Mesendoderm (in vitro differentiated cells): ENCODE measurements around the gene CARNS1.

ENCODE experiments used
- DNase-seq: peaks from one replicate; pipeline ENCODE4 v3.0.0; 2013
- H2AK5ac ChIP-seq: 2 replicates; pipeline ENCODE4 v1.6.1; 2013; ENCODE audit warnings: low read length, inconsistent platforms
- H2BK120ac ChIP-seq: 2 replicates; pipeline ENCODE4 v1.6.1; 2013; ENCODE audit warnings: low read depth, mild to moderate bottlenecking, low read length, moderate library complexity, mixed read lengths
- H2BK15ac ChIP-seq: replicated peaks from 2 replicates; pipeline ENCODE4 v1.6.1; 2013; ENCODE audit warnings: low read depth, mild to moderate bottlenecking, moderate library complexity
- H2BK5ac ChIP-seq: 2 replicates; pipeline ENCODE4 v1.6.1; 2013; ENCODE audit warnings: low read length, inconsistent platforms
- H3K18ac ChIP-seq: 2 replicates; pipeline ENCODE4 v1.6.1; 2013; ENCODE audit warnings: mild to moderate bottlenecking, low read length, mixed read lengths
- H3K23ac ChIP-seq: one replicate; pipeline ENCODE4 v1.6.1; 2013; ENCODE audit warnings: low read length
- H3K27ac ChIP-seq: 2 replicates; pipeline ENCODE4 v1.5.1; 2013; ENCODE audit warnings: low read depth, mild to moderate bottlenecking, inconsistent platforms, low read length, moderate library complexity
- H3K27me3 ChIP-seq: 2 replicates; pipeline ENCODE4 v1.6.1; 2013; ENCODE audit warnings: low read length, control low read depth, mild to moderate bottlenecking, inconsistent platforms; ENCODE audit not compliant: insufficient read depth, poor library complexity
- H3K36me3 ChIP-seq: 2 replicates; pipeline ENCODE4 v1.6.1; 2013; ENCODE audit warnings: low read length, inconsistent platforms; ENCODE audit not compliant: control insufficient read depth, insufficient read depth
- H3K4ac ChIP-seq: one replicate; pipeline ENCODE4 v1.6.1; 2013; ENCODE audit warnings: low read depth, mild to moderate bottlenecking, low read length, moderate library complexity
- H3K4me1 ChIP-seq: 2 replicates; pipeline ENCODE4 v1.6.1; 2013; ENCODE audit warnings: low read depth, low read length, inconsistent platforms; ENCODE audit not compliant: control insufficient read depth
- H3K4me2 ChIP-seq: 2 replicates; pipeline ENCODE4 v1.6.1; 2013; ENCODE audit warnings: low read length
- H3K4me3 ChIP-seq: 2 replicates; pipeline ENCODE4 v1.5.1; 2013; ENCODE audit warnings: mild to moderate bottlenecking, low read length
- H3K56ac ChIP-seq: one replicate; pipeline ENCODE4 v1.6.1; 2013; ENCODE audit warnings: low read length
- H3K79me1 ChIP-seq: 2 replicates; pipeline ENCODE4 v1.6.1; 2013; ENCODE audit warnings: low read length, inconsistent platforms
- H3K79me2 ChIP-seq: 2 replicates; pipeline ENCODE4 v1.6.1; 2013; ENCODE audit warnings: mild to moderate bottlenecking, low read length; ENCODE audit not compliant: control insufficient read depth, insufficient read depth
- H3K9ac ChIP-seq: 2 replicates; pipeline ENCODE4 v1.6.1; 2013; ENCODE audit warnings: low read length, inconsistent platforms
- H4K5ac ChIP-seq: one replicate; pipeline ENCODE4 v1.6.1; 2013; ENCODE audit warnings: low read length
- H4K8ac ChIP-seq: one replicate; pipeline ENCODE4 v1.6.1; 2013; ENCODE audit warnings: low read depth, mild to moderate bottlenecking, control low read depth, low read length, moderate library complexity
- WGBS: extraction: QIAGEN DNeasy Blood & Tissue Kit; methylation state at CpG from one replicate; pipeline ENCODE4 v1.1.7; 2013; ENCODE audit warnings: low lambda C conversion rate, missing lambda C conversion rate; ENCODE audit not compliant: insufficient coverage; ENCODE audit errors: extremely low coverage; 5-methylcytosine and 5-hydroxymethylcytosine counted together

CARNS1 gene

DNA sequence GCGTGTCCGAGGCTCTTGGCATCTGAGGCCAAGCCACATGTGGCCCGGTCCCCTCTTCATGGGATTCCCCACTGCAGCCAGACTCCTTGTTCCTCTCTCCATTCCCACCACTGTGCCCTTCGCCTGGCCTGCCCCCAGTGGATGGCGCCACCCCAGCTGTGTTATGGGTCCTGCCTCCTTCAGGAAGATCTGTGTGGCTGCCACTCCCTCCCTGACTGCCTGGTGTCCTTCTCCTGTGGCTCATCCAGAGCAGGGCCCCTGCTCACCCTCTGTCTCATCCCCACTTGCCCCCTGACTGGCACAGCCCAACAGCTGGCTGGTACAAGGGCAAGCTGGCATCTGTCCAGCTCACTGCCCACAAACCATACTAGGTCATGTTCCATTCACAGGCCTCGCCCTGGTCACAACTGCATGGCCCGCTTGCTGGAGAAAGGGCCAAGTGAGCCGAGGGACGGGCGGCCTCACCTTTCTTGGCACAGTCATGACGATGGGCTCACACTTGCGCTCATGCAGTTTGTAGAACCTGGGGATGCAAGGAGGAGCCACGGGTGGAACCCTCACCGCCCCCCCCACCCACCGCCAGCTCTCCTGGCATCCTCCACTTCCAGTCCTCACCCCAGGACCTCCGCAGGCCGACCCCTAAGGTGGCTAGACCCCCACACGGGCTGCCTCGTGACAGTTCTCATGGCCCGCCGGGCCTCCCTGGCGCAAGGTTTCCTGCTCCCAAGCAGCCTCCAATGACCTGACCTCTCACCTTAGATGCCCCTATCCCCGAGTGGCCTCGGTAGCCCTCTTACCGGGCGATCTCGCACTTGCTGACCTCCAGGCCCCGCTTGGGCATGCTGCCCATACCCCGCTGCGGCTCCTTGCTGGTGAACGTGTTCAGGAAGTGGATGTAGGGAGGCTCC, 24.1 kb downstream of the CARNS1 start:
- Histone ChIP-seq H4K5ac (no peak overlapping the region), H4K8ac (no peak overlapping the region), H3K79me1 (no peaks in the 10 kb centered on the region), H3K18ac (no peak overlapping the region), H3K23ac (no peak overlapping the region), H2BK120ac (no peak overlapping the region), H3K27me3 (no peaks in the 10 kb centered on the region), H2AK5ac (no peak overlapping the region), H3K36me3 (no peaks in the 10 kb centered on the region), H3K4ac (no peak overlapping the region), H3K56ac (no peak overlapping the region), H3K4me1 (peaks cover 2% of the 10 kb centered on the region), H2BK15ac (no peak overlapping the region), H3K9ac (no peak overlapping the region), H2BK5ac (no peak overlapping the region), H3K27ac (no peak overlapping the region), H3K79me2 (no peaks in the 10 kb centered on the region), H3K4me3 (no peak overlapping the region), H3K4me2 (no peak overlapping the region)
- peak; percentile 62 for DNase-seq
- no CpG with 5 or more reads among the region's 31 CpGs for WGBS

DNA sequence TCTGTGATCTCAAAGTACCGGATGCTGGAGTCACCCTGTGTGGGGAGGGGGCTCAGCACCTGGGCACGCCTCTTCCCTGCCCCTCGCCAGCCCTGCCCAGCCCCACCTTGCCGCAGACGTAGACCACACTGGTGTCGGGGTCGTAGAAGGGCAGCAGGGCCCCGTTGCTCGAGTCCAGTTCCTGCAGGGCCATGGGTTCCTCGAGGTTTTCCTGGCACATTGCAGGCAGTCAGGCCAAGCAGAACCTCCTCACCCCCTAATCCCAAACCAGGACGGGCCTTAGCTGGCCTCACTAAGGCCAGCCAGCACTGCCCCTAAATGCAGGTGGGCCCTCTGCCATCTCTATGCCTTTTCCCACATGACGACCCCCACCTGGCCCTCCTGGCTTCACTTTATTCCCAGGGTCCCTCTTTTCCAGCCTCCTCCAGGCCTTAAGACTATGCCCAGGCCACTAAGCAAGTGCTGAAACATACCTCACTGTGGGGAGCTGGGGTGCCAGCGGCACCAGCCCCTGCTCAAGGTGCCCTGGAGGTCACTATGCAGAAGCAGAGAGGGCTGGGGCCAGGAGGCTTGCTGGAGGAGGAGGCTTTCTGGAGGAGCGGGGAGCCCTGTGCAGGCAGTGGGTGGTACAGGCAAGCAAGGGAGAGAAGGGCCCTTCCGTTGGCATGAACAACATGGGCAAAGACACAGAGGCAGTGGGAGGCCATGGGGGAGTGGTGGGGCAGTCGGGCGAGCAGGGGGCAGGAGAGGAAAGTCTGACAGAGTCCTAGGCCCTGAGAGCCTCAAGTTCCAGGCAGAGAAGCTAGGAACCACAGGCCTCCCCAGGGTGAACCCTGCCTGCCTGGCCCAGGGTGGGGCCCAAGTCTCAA, 25.0 kb downstream of the CARNS1 start:
- Histone ChIP-seq H3K79me2 (no peaks in the 10 kb centered on the region), H3K79me1 (no peaks in the 10 kb centered on the region), H2BK120ac (no peak overlapping the region), H3K27me3 (no peaks in the 10 kb centered on the region), H3K4me2 (no peak overlapping the region), H4K8ac (no peak overlapping the region), H2BK5ac (no peak overlapping the region), H3K27ac (no peak overlapping the region), H2BK15ac (no peak overlapping the region), H3K18ac (no peak overlapping the region), H3K4me1 (peaks cover 2% of the 10 kb centered on the region), H2AK5ac (no peak overlapping the region), H3K56ac (no peak overlapping the region), H3K4ac (no peak overlapping the region), H4K5ac (no peak overlapping the region), H3K4me3 (no peak overlapping the region), H3K36me3 (no peaks in the 10 kb centered on the region), H3K9ac (no peak overlapping the region), H3K23ac (no peak overlapping the region)
- DNase-seq: no peak
- WGBS: no CpG with 5 or more reads among the region's 17 CpGs

DNA sequence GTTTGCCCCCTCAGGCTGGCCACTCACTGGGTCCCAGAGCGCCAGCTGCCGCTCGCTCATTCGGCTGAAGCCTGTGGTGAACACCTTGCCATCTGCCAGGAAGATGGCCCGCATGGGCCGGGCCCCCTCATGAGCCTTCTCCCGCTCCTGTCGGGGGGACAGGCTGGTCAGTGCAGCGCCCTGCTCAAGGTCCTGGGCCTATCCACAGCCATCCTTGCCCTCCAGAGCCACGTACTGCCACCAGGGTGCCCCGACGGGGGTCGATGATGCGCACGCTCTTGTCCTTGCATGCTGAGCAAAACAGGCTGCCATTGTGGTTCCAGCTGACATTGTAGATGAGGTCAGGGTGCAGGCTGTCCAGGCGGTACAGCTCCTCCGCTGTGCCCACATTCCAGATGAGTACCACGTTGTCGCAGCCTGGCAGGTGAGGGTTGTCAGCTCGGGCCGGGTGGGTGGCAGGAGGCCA, 25.7 kb downstream of the CARNS1 start:
- H3K9ac ChIP-seq: no peak overlapping the region
- no peaks in the 10 kb centered on the region for H3K36me3 ChIP-seq
- H2BK5ac ChIP-seq: no peak overlapping the region
- H2BK120ac ChIP-seq: no peak overlapping the region
- H4K8ac ChIP-seq: no peak overlapping the region
- H3K56ac ChIP-seq: no peak overlapping the region
- H2BK15ac ChIP-seq: no peak overlapping the region
- peaks cover 2% of the 10 kb centered on the region for H3K4me1 ChIP-seq
- H3K27ac ChIP-seq: no peak overlapping the region
- no peak overlapping the region for H3K4ac ChIP-seq
- H2AK5ac ChIP-seq: no peak overlapping the region
- H4K5ac ChIP-seq: no peak overlapping the region
- no peak overlapping the region for H3K23ac ChIP-seq
- H3K79me1 ChIP-seq: no peaks in the 10 kb centered on the region
- DNase-seq: no peak
- no peak overlapping the region for H3K4me2 ChIP-seq
- WGBS: no CpG with 5 or more reads among the region's 21 CpGs
- H3K4me3 ChIP-seq: no peak overlapping the region
- no peaks in the 10 kb centered on the region for H3K79me2 ChIP-seq
- no peaks in the 10 kb centered on the region for H3K27me3 ChIP-seq
- no peak overlapping the region for H3K18ac ChIP-seq

DNA sequence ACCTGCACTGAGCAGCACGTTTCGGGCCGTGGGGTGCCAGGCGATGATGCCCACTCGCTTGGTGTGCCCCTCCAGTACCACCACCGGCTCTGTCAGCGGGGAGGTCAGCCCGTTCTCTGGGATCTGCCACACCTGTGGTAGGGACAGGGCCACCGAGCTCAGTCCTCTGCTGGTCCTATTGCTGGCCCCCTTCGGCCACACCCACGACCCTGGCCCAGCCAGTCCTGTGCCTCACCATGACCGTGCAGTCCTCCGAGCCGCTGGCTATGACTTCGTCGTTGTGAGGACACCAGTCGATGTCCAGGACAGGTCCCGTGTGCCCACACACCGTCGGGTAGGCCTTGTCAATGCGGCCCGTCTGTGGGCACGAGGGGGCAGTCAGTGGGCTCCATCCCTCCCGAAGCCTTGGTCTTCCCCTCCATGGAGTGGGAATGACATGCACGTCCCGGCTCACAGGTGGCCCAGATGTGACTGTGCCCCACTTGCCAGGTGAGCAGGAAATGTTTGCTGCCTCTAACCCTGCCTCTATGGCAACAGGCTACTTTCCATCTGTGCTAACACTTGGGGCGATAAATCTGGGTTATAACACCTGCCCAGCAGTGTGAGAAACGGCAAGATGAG, 26.4 kb downstream of the CARNS1 start:
- H3K4me3 ChIP-seq: no peak overlapping the region
- H3K18ac ChIP-seq: no peak overlapping the region
- DNase-seq: no peak

DNA sequence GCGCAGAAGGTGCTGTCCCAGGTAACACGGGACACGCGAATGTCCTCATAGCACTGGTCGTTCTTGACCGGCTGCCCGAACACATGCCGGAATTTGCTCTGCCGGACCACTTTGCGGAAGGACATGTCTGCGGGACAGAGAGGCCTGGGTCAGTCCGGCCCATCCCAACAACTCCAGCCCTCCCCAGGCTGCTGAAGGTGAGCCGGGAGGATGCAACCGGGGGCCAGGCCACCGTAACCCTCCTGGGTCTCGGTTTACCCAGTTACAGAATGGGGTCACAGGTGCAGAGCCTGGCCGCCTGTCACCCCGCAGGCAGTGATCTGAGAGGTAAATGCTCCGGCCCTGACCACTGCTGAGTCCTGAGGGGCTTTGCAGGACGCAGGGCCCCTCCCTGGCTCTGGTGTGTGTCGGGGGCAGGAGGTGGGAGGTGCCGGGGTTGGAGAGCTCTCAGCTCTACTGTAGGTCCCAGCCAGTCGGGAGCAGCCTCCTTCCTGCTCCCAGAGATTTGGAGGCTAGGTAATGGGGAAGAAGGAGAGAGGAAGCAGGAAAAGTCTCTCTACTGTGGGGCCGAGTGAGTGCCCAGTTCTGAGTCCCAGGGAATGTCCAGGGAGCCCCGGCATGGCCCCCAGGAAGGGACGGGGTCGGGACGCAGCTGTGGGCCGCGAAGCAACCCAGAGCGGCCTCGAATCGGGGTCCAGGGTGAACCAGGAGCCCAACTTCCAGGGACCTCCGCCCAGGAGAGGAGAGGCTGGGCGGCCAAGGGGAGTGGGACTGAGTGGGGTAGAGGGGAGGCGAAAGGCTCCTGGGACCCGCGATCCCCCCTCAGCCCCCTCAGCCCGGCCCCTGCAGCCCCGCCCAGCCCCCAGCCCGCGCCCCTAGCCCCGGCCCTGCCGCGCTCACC, 27.3 kb downstream of the CARNS1 start:
- no peak overlapping the region for H4K5ac ChIP-seq
- H3K4ac ChIP-seq: peak overlapping the region; percentile 76
- H3K9ac ChIP-seq: peak overlapping the region; percentile 94
- no peak overlapping the region for H2AK5ac ChIP-seq
- H2BK120ac ChIP-seq: no peak overlapping the region
- H4K8ac ChIP-seq: no peak overlapping the region
- H3K4me3 ChIP-seq: peak overlapping the region; percentile 79
- H2BK15ac ChIP-seq: no peak overlapping the region
- H3K79me1 ChIP-seq: no peaks in the 10 kb centered on the region
- H3K18ac ChIP-seq: peak overlapping the region; percentile 61
- H3K4me1 ChIP-seq: no peaks in the 10 kb centered on the region
- H2BK5ac ChIP-seq: no peak overlapping the region
- H3K27me3 ChIP-seq: no peaks in the 10 kb centered on the region
- H3K56ac ChIP-seq: peak overlapping the region; percentile 91
- H3K23ac ChIP-seq: peak overlapping the region; percentile 7
- H3K27ac ChIP-seq: no peak overlapping the region
- peak overlapping the region; percentile 22 for H3K4me2 ChIP-seq
- no peaks in the 10 kb centered on the region for H3K36me3 ChIP-seq
- WGBS: no CpG with 5 or more reads among the region's 45 CpGs
- H3K79me2 ChIP-seq: no peaks in the 10 kb centered on the region
- DNase-seq: peak; percentile 24

More for the DNA sequence above, 26.4 kb downstream of the CARNS1 start:
- Histone ChIP-seq H3K56ac (no peak overlapping the region), H3K9ac (no peak overlapping the region), H3K27ac (no peak overlapping the region), H3K79me2 (no peaks in the 10 kb centered on the region), H3K4me1 (no peaks in the 10 kb centered on the region), H2AK5ac (no peak overlapping the region), H3K36me3 (no peaks in the 10 kb centered on the region), H3K23ac (no peak overlapping the region), H2BK15ac (no peak overlapping the region), H4K5ac (no peak overlapping the region), H2BK5ac (no peak overlapping the region), H3K79me1 (no peaks in the 10 kb centered on the region), H3K4ac (no peak overlapping the region), H2BK120ac (no peak overlapping the region), H3K4me2 (no peak overlapping the region), H3K27me3 (no peaks in the 10 kb centered on the region), H4K8ac (no peak overlapping the region)
- no CpG with 5 or more reads among the region's 28 CpGs for WGBS
